ENCODE measurements around the gene NLRP11.

NLRP11 gene

DNA sequence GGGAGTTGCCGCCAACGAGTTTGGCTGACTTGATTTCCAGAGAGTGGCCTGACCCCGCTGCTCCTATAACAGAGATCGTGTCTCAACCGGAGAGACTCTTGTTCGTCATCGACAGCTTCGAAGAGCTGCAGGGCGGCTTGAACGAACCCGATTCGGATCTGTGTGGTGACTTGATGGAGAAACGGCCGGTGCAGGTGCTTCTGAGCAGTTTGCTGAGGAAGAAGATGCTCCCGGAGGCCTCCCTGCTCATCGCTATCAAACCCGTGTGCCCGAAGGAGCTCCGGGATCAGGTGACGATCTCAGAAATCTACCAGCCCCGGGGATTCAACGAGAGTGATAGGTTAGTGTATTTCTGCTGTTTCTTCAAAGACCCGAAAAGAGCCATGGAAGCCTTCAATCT lies 26.2 kb upstream of the NLRP11 start:
- DNase-seq (ENCODE audit: low read depth), result no peak
- TF ChIP-seq, protein P1, sequence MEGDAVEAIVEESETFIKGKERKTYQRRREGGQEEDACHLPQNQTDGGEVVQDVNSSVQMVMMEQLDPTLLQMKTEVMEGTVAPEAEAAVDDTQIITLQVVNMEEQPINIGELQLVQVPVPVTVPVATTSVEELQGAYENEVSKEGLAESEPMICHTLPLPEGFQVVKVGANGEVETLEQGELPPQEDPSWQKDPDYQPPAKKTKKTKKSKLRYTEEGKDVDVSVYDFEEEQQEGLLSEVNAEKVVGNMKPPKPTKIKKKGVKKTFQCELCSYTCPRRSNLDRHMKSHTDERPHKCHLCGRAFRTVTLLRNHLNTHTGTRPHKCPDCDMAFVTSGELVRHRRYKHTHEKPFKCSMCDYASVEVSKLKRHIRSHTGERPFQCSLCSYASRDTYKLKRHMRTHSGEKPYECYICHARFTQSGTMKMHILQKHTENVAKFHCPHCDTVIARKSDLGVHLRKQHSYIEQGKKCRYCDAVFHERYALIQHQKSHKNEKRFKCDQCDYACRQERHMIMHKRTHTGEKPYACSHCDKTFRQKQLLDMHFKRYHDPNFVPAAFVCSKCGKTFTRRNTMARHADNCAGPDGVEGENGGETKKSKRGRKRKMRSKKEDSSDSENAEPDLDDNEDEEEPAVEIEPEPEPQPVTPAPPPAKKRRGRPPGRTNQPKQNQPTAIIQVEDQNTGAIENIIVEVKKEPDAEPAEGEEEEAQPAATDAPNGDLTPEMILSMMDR (conservative IDR thresholded peaks at IDR 0.05; ENCODE audit: low read depth, low read length), result no peak
- H3K4me3 ChIP-seq (ENCODE audit: low read length), result no peak overlapping the region

DNA sequence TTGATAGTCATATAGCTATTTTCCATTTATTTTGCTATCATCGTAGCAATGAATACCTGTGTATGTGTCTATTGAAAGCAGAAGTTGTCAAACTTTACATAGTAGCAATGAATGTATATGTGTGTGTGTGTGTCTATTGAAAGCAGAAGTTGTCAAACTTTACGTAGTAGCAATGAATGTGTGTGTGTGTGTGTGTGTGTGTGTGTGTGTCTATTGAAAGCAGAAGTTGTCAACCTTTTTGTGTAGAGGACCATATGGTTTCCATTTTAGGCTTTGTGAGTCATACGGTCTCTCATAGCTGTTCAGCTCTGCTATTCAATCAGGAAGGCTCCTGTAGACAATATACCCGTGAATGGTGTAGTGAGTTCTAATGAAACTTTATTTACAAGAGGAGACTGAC lies 25.4 kb upstream of the NLRP11 start:
- TF ChIP-seq, protein P1 (conservative IDR thresholded peaks at IDR 0.05; ENCODE audit: low read depth, low read length), result no peak
- H3K4me3 ChIP-seq (ENCODE audit: low read length), result no peak overlapping the region
- DNase-seq (ENCODE audit: low read depth), result no peak

DNA sequence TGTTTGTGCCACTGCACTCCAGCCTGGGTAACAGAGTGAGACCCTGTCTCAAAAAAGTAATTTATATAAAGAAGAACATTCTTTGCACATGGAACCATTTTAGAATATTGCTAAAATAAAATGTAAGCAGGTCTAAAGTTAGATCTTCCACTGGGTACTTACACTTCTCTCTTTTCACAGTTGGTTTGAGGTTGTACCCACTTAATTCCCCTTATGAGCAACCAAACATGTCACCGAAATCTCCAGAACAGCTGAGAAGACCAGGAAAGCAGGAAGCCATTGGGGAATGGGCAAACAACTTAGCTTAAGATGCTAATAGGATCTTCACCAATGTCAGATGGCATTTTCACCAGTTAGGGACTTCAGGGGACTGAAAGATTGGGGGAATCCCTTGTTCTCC lies 23.4 kb upstream of the NLRP11 start:
- TF ChIP-seq, protein P1 (conservative IDR thresholded peaks at IDR 0.05; ENCODE audit: low read depth, low read length), result no peak
- DNase-seq (ENCODE audit: low read depth), result no peak
- no peak overlapping the region for H3K4me3 ChIP-seq (ENCODE audit: low read length)

DNA sequence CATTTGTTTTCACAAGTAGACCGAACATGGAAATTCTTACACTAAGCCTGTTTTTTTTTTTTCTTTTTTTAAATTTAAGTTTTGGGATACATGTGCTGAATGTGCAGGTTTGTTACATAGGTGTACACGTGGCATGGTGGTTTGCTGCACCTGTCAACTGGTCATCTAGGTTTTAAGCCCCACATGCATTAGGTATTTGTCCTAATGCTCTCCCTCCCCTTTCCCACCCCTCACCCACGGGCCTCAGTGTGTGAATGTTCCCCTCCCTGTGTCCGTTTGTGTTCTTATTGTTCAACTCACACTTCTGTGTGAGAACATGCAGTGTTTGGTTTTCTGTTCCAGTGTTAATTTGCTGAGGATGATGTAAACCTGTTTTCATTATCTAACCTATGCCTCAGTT lies 7.1 kb upstream of the NLRP11 start:
- no peak for DNase-seq (ENCODE audit: low read depth)
- H3K4me3 ChIP-seq (ENCODE audit: low read length), result no peak overlapping the region
- TF ChIP-seq, protein P1 (conservative IDR thresholded peaks at IDR 0.05; ENCODE audit: low read depth, low read length), result no peak

DNA sequence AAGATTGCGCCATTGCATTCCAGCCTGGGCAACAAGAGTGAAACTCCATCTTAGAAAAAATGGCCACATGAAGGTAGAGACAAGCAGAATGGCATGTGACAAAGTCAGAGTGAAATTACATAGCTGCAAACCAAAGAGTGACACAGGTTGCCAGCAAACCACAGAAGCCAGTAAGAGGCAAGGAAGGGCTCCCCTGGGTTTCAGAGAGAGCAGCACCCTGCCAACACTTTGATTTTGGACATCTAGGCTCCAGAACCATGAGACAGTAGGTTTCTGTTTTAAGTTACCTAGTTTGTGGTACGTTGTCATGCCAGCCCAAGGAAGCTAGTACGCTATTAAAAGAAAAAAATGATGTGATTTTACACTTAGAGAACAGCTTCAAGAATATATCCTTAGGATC lies 6.5 kb upstream of the NLRP11 start:
- H3K4me3 ChIP-seq (ENCODE audit: low read length), result no peak overlapping the region
- no peak for DNase-seq (ENCODE audit: low read depth)
- TF ChIP-seq, protein P1 (conservative IDR thresholded peaks at IDR 0.05; ENCODE audit: low read depth, low read length), result no peak

DNA sequence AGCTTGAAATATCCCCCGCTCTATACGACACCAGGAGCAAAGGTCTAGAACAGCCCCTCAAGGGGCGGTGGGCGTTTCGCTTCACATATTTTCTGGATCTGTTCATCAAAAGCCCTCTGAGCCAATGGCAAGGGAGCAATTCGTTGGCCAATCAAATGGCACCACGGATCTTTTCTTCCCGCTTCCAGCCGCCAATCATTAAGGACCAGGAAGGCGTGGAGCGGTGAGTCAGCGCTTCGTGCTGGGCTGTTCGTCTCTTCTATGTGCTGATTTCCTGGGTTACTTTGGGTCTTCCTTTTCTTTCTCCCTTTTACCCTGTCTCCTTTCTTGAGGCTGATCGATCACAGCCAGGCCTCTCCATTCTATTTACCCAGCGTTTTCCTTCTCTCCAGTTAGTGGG lies 4.5 kb upstream of the NLRP11 start, which contains the start of gene NLRP4:
Gene NLRP4 (plus strand): TSS at position 201 of the 400 bp plus-strand sequence. CDS start 15,541 bp downstream, outside the sequence.
- H3K4me3 ChIP-seq (ENCODE audit: low read length), result no peak within 1 kb of the TSS
- no peak for DNase-seq (ENCODE audit: low read depth)
- TF ChIP-seq, protein P1 (conservative IDR thresholded peaks at IDR 0.05; ENCODE audit: low read depth, low read length), result no peak

DNA sequence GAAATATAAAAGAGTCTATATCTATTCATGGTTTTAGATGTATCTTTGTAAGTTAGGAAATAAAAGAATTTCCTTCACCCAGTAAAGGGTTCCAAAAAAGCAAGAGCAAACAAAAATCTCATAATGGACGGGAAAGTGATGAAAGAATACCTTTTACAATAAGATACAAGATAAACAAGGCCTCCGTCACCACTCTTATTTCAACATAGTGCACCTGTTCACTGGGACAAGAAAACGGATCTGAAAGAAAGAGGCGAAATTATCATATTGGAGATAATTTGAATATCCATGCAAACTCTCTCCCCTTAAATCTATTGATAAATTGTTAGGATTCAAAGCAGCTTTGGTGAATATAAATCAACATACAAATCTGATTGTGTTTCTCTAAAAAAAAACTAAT lies 877 bp upstream of the NLRP11 start:
- TF ChIP-seq, protein P1 (conservative IDR thresholded peaks at IDR 0.05; ENCODE audit: low read depth, low read length), result no peak
- H3K4me3 ChIP-seq (ENCODE audit: low read length), result no peak overlapping the region
- no peak for DNase-seq (ENCODE audit: low read depth)
